ENCODE data around the gene KRT86. TPM values are rescaled to one million over a fixed set of nuclear protein-coding genes. Genes with fewer than 3 reads are reported as not detected.

The KRT86 gene
- total and polyA plus RNA-seq, 7 donors = 0.25 to 0.60 TPM; not detected in 5

DNA sequence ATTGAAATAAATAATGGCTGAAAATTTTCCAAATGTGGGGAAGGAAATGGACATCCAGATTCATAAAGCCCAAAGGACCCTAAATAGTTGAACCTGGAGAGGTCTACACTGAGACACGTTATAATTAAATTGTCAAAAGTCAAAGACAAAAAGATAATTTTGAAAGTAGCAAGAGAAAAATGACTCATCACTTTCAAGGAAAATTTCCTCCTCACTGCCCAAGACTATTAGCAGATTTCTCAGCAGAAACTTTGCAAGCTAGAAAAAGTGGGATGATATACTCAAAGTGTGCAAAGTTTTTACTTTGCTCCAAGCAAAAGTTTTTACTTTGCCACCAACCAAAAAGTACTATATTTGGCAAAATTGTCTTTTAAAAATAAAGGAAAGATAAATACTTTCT lies 62.6 kb downstream of the KRT86 start:
- TF ChIP-seq POLR2AphosphoS5 (IDR thresholded peaks at IDR 0.05) = no peak
- no peak for TF ChIP-seq EP300 (IDR thresholded peaks at IDR 0.05)
- TF ChIP-seq POLR2A (IDR thresholded peaks at IDR 0.05) = no peak
- TF ChIP-seq, protein P1, sequence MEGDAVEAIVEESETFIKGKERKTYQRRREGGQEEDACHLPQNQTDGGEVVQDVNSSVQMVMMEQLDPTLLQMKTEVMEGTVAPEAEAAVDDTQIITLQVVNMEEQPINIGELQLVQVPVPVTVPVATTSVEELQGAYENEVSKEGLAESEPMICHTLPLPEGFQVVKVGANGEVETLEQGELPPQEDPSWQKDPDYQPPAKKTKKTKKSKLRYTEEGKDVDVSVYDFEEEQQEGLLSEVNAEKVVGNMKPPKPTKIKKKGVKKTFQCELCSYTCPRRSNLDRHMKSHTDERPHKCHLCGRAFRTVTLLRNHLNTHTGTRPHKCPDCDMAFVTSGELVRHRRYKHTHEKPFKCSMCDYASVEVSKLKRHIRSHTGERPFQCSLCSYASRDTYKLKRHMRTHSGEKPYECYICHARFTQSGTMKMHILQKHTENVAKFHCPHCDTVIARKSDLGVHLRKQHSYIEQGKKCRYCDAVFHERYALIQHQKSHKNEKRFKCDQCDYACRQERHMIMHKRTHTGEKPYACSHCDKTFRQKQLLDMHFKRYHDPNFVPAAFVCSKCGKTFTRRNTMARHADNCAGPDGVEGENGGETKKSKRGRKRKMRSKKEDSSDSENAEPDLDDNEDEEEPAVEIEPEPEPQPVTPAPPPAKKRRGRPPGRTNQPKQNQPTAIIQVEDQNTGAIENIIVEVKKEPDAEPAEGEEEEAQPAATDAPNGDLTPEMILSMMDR (IDR thresholded peaks at IDR 0.05) = no peak
- no peak for DNase-seq
- H3K27ac ChIP-seq = no peak overlapping the region
- H3K27me3 ChIP-seq = no peaks in the 10 kb centered on the region
- H3K4me3 ChIP-seq = no peak overlapping the region
- intact Hi-C loops (cut with DNase I) = no loop called here
- WGBS, 2 donors = 9 to 57% methylated on average over 1 of the region's 1 CpG
- no peaks in the 10 kb centered on the region for H3K36me3 ChIP-seq
- H3K9me3 ChIP-seq = peaks cover 0 to 7% (median 2%) of the 10 kb centered on the region in 4 donors
- H3K4me1 ChIP-seq = no peaks in the 10 kb centered on the region

DNA sequence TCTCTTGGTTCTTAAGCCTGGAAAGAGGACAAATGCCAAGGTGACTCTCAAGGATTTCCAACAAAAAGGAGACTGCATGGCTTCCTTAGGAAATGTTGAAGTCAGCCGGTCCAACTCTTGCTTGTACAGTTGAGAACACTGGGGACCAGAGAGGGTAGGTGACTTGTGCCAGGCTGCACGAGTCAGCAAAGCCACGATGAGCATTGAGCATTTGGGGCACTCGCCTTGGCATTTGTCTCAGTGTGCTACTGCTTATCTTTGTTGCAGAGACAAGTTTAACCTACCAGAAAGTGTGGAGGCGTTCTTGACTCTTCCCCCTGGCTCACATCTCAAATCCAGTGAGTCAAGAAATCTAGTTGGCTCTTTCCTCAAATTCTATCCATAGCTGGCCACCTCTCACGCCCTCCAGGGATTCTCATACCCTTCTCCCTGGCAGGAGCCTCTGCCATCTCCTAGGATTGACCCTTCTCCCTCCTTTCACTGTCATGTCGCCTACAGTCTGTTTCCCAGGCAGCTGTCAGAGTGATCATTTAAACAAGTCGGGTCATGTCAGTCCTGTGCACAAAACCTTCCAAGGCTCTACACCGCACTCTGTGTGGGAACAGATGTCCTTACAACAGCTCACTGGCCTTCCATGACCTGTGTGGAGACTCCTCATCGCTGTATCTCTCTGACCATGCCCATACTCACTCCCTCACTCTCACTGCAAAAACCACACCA lies 64.0 kb downstream of the KRT86 start:
- no peak overlapping the region for H3K4me3 ChIP-seq
- intact Hi-C loops (cut with DNase I) = no loop called here
- no peaks in the 10 kb centered on the region for H3K36me3 ChIP-seq
- WGBS, 2 donors = 51 to 80% methylated on average over 10 of the region's 10 CpGs
- H3K9me3 ChIP-seq = peaks cover 0 to 7% (median 2%) of the 10 kb centered on the region in 4 donors
- no peaks in the 10 kb centered on the region for H3K4me1 ChIP-seq
- TF ChIP-seq POLR2AphosphoS5 (IDR thresholded peaks at IDR 0.05) = no peak
- TF ChIP-seq POLR2A (IDR thresholded peaks at IDR 0.05) = no peak
- TF ChIP-seq, protein P1 (IDR thresholded peaks at IDR 0.05) = no peak
- TF ChIP-seq EP300 (IDR thresholded peaks at IDR 0.05) = no peak
- no peaks in the 10 kb centered on the region for H3K27me3 ChIP-seq
- DNase-seq = no peak
- no peak overlapping the region for H3K27ac ChIP-seq

DNA sequence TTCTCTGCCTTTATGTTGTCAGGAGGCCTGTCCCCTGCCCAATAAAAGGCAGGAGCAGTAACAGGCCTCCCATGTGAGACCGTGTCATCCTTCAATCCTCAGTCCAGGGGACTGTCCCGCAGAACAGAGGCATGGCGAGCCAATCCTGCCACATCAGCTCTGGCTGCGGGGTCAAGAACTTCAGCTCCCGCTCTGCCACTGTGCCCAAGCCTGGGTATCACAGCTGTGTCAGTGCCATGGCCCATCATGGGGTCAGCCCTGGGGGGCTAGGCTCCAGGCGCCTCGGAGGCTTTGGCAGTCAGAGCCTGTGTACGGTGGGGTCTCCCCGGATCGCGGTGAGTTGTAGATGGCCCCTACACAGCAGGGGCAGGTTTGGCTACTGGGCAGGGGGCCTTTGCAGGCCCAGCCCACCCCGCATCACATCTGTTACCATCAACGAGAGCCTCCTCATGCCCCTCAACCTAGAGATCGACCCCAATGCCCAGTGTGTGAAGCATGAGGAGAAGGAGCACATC lies 66.7 kb downstream of the KRT86 start:
- Histone ChIP-seq H3K9me3 (peaks cover 0 to 4% (median 0%) of the 10 kb centered on the region in 4 donors), H3K27ac (no peak overlapping the region), H3K4me1 (no peaks in the 10 kb centered on the region), H3K27me3 (no peaks in the 10 kb centered on the region), H3K36me3 (no peaks in the 10 kb centered on the region), H3K4me3 (no peak overlapping the region)
- WGBS, 2 donors = 92% methylated on average over 14 of the region's 14 CpGs
- intact Hi-C loops (cut with DNase I) = no loop called here
- DNase-seq = no peak
- TF ChIP-seq POLR2A (IDR thresholded peaks at IDR 0.05) (no peak), POLR2AphosphoS5 (IDR thresholded peaks at IDR 0.05) (no peak), EP300 (IDR thresholded peaks at IDR 0.05) (no peak)
- TF ChIP-seq, protein P1 (IDR thresholded peaks at IDR 0.05) = no peak

DNA sequence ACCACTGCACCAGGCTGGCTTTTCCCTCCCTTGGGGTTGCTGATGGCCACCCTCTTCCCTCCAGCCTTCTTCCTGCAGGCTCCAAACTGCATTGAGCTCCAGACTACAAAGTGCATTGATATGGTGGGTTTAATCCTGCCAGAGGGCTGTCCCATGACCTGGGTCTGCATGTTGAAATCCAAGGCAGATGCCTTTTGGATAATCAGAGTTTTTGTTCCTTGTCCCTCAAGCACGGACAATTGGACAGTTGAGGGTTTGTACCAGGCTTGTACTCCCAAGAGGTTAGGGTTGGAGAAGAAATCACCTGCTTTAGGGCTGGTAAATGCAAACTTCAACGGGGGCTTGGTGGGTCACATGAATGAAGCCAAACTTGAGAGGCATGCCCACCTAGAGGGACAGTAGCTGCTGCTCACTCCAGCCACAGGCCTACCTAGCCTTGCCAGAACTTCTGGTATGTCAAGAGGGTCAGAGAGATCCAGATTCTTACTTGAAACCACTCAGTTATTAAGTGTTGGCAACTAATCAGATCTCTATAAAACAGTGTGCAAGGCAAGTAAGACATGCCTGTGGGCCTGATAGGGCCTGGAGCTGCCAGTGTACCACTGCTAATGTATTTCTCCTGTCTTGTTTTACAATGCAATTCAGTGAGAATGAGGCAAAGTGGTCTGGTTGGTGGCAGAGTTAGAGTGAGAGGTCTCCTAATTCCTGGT lies 68.5 kb downstream of the KRT86 start:
- Histone ChIP-seq H3K27me3 (no peaks in the 10 kb centered on the region), H3K4me1 (no peaks in the 10 kb centered on the region), H3K9me3 (no peaks in the 10 kb centered on the region), H3K27ac (no peak overlapping the region), H3K36me3 (no peaks in the 10 kb centered on the region), H3K4me3 (no peak overlapping the region)
- TF ChIP-seq, protein P1 (IDR thresholded peaks at IDR 0.05) = no peak
- TF ChIP-seq EP300 (IDR thresholded peaks at IDR 0.05) (no peak), POLR2AphosphoS5 (IDR thresholded peaks at IDR 0.05) (no peak), POLR2A (IDR thresholded peaks at IDR 0.05) (no peak)
- 88 to 89% methylated on average over 2 of the region's 2 CpGs for WGBS, 2 donors
- intact Hi-C loops (cut with DNase I) = no loop called here
- no peak for DNase-seq
